BJ (cell line): ENCODE results near the gene XRCC3. TPM values are rescaled to one million over a fixed set of nuclear protein-coding genes. Genes with fewer than 3 reads are reported as not detected.

ENCODE experiments used
- CTCF ChIA-PET: fragments of 350-600 bp; formaldehyde crosslinking; extraction: SDS; loops from one replicate; lab custom pipeline; 2021; ENCODE audit warnings: antibody characterized with exemption, inconsistent platforms; lab: Yijun Ruan, JAX
- POLR2A ChIA-PET: fragments of 300-600 bp; sonication (Branson Sonifier 250); formaldehyde crosslinking; extraction: SDS; loops from one replicate; lab custom pipeline; 2021; ENCODE audit warnings: antibody characterized with exemption; lab: Charles Lee
- DNase-seq: peaks from one replicate; pipeline ENCODE4 v3.0.0-alpha.2; 2011; ENCODE audit warnings: low read depth
- H3K27me3 ChIP-seq: 2 replicates; pipeline ENCODE4 v1.6.0; 2011; ENCODE audit warnings: low read length; ENCODE audit not compliant: control insufficient read depth, insufficient read depth
- H3K36me3 ChIP-seq: 2 replicates; pipeline ENCODE4 v1.5.1; 2011; ENCODE audit warnings: low read length; ENCODE audit not compliant: control insufficient read depth, insufficient read depth
- H3K4me3 ChIP-seq: 2 replicates; pipeline ENCODE4 v1.5.1; 2011; ENCODE audit warnings: low read depth, mild to moderate bottlenecking, control low read depth, low read length
- CTCF ChIP-seq: IDR thresholded peaks from 2 replicates; pipeline ENCODE4 v1.5.1; 2011; ENCODE audit warnings: low read depth, mild to moderate bottlenecking, control low read depth, inconsistent platforms, low read length, moderate library complexity; ENCODE audit not compliant: insufficient read depth
- polyA plus RNA-seq: library from polyadenylated mRNA; depleted of rRNA; stranded (reverse); fragments of >200 nt; gene quantifications from 2 replicates; pipeline ENCODE4 v1.2.3, GENCODE V29; 2011

Gene XRCC3
- polyA plus RNA-seq, 1 experiment, result 4.2 TPM

DNA sequence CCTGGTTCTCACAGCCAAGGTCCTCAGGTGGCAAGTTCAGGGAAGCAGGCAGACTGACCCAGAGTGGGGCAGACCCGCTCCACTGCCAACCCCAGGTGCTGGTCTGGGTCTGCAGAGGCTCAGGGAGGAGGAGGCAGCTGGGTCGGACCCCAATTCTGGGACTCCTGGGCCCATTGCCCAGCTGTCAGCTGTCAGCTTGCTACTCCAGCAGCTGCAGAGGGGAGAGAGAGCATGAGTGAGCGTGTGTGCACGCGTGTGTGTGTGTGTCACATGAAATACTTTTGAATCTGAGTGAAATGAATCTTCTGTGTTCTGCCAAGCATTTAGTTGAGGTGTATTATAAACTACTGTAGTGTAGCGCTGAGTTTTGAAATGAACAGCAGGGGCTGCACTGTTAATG, 30.8 kb downstream of the XRCC3 start:
- no peak overlapping the region for H3K4me3 ChIP-seq
- H3K36me3 ChIP-seq, result peaks cover 40% of the 10 kb centered on the region
- DNase-seq, result no peak
- ChIA-PET POLR2A (no interaction called here), CTCF (no interaction called here)
- H3K27me3 ChIP-seq, result no peaks in the 10 kb centered on the region
- no peak for TF ChIP-seq CTCF

DNA sequence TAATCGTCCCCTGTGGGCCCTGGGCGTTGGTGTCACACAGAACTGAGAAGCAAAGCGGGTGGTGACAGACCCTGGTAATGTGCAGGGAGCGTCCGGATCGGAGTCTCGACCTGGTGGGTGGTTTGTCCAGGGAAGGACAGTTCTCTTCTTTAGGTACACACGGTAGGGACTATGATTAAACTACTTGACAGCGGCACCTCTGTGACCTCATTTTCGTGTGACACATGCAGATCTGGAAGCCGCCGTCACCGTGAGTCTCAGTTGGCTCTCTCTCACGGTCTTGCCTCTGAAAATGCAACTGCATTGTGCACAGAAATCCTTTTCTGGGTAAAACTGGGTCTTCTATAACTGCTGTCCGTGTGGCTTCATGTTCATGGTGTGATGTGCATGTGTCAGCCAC, 32.1 kb downstream of the XRCC3 start:
- no peak overlapping the region for H3K4me3 ChIP-seq
- no peak for DNase-seq
- ChIA-PET CTCF (no interaction called here), POLR2A (no interaction called here)
- peaks cover 42% of the 10 kb centered on the region for H3K36me3 ChIP-seq
- TF ChIP-seq CTCF, result no peak
- H3K27me3 ChIP-seq, result no peaks in the 10 kb centered on the region

DNA sequence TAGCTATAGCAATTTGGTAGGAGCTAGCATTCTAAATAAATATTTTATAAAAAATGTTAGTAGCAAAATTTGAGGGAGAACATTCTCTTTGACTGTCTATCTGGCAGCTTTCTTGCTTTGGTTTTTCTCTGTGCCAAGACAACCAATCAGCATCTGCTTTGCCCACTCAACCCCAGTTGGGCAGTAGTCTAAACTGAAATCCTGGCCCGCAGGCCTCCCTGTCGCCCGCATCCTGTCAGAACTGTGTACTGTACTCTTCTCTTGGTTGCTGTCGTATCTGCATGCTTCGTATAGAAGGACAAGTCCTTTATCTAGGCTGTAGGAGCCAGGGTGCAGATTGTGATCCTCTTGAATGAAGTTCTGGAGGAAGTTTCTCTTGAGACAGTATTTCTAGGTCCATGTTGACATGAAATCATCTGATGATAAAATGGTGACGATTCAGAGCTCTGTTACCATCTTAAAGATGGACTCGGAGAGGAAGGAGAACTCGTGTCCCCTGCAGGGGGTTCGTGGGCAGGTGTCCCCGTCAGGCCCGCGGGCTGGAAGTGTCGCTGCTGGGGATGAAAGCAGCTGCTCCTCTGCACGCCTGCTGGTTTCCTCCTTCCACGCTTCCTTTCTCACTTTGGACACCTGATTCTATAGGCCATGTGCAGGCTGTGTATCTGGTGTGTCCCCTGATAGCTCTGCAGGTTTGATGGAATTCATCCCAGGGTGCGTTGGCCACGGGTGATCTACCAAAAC, 34.6 kb downstream of the XRCC3 start:
- Histone ChIP-seq H3K36me3 (peaks cover 48% of the 10 kb centered on the region), H3K4me3 (no peak overlapping the region), H3K27me3 (no peaks in the 10 kb centered on the region)
- ChIA-PET POLR2A (no interaction called here), CTCF (interaction anchor here (1.0 to 1.4 kb wide), 3 partner anchors 8 to 104 kb away, joined by 3 read pairs; no protein-coding TSS in a partner anchor)
- DNase-seq, result no peak
- no peak for TF ChIP-seq CTCF

- H3K36me3 ChIP-seq, result peaks cover 46% of the 10 kb centered on the region
Observed at GRCh38 chr14:103679351-103679750, 35.9 kb downstream of the XRCC3 start.

More at GRCh38 chr14:103679351-103679750, 35.9 kb downstream of the XRCC3 start:
- ChIA-PET CTCF (interaction anchor here (0.8 to 1.4 kb wide), 3 partner anchors 12 to 103 kb away, joined by 3 read pairs; no protein-coding TSS in a partner anchor), POLR2A (no interaction called here)
- H3K4me3 ChIP-seq, result no peak overlapping the region
- no peak for DNase-seq
- no peaks in the 10 kb centered on the region for H3K27me3 ChIP-seq
- TF ChIP-seq CTCF, result peak; percentile 54
